Germinal center (tissue), 1 donor: ENCODE measurements around the gene SPTA1.
"Not testable (repeated sequence)": the region's sequence is repeated elsewhere in the genome, so short reads cannot be mapped to it uniquely, and the experiment has no call there.

Source experiments
- DNase-seq: peaks from one replicate; pipeline ENCODE4 v3.0.0; 2012; ENCODE audit warnings: mixed read lengths, low spot score

The SPTA1 gene

GRCh38 chr1:158686111-158687009, at the start of gene SPTA1:
SPTA1 (minus strand) TSS chr1:158686715; CDS start chr1:158686517, 198 bp downstream.
- no peak for DNase-seq

GRCh38 chr1:158735848-158736247, 49.3 kb upstream of the SPTA1 start:
- DNase-seq: no peak

GRCh38 chr1:158732524-158732923, 46.0 kb upstream of the SPTA1 start:
- DNase-seq: no peak

GRCh38 chr1:158731707-158732106, 45.2 kb upstream of the SPTA1 start:
- no peak for DNase-seq

GRCh38 chr1:158730453-158730852, 43.9 kb upstream of the SPTA1 start:
- no peak for DNase-seq

GRCh38 chr1:158728510-158729225, 42.2 kb upstream of the SPTA1 start:
- no peak for DNase-seq

- no peak for DNase-seq
These were observed 37.9 kb upstream of the SPTA1 start for GRCh38 chr1:158724442-158724841.

GRCh38 chr1:158720620-158721019, 34.1 kb upstream of the SPTA1 start, which contains the start of gene OR6K3:
OR6K3 (minus strand) TSS chr1:158720720; CDS start chr1:158718115, 2,605 bp downstream.
- DNase-seq: no peak

- no peak for DNase-seq
These were observed 33.1 kb upstream of the SPTA1 start for GRCh38 chr1:158719664-158720063.

- DNase-seq: no peak
These were observed 30.8 kb upstream of the SPTA1 start for GRCh38 chr1:158717344-158717743.

GRCh38 chr1:158716335-158716734, 29.8 kb upstream of the SPTA1 start:
- no peak for DNase-seq

- DNase-seq: no peak
These were observed 28.2 kb upstream of the SPTA1 start for GRCh38 chr1:158714754-158715153.

- DNase-seq: no peak
These were observed 24.6 kb upstream of the SPTA1 start for GRCh38 chr1:158711098-158711497.

GRCh38 chr1:158706096-158706495, 19.6 kb upstream of the SPTA1 start:
- DNase-seq: no peak

- DNase-seq: no peak
These were observed 14.0 kb upstream of the SPTA1 start, which contains the start of gene OR6K2 for GRCh38 chr1:158700552-158700951. OR6K2 (minus strand) TSS chr1:158700652; CDS start chr1:158700652, 0 bp downstream.

GRCh38 chr1:158694596-158694995, 8.1 kb upstream of the SPTA1 start:
- DNase-seq: no peak

GRCh38 chr1:158692356-158692755, 5.8 kb upstream of the SPTA1 start:
- DNase-seq: no peak

- no peak for DNase-seq
These were observed 5.4 kb upstream of the SPTA1 start for GRCh38 chr1:158691907-158692306.

GRCh38 chr1:158691149-158691548, 4.6 kb upstream of the SPTA1 start:
- not testable (repeated sequence) for DNase-seq

- no peak for DNase-seq
These were observed 3.4 kb upstream of the SPTA1 start for GRCh38 chr1:158689875-158690274.

- no peak for DNase-seq
These were observed 2.6 kb upstream of the SPTA1 start for GRCh38 chr1:158689110-158689509.

GRCh38 chr1:158688343-158688742, 1.8 kb upstream of the SPTA1 start:
- DNase-seq: not testable (repeated sequence)

GRCh38 chr1:158687037-158687436, 522 bp upstream of the SPTA1 start:
- no peak for DNase-seq
